HG03139 (cell line): ENCODE data around the gene CENPP.
"Not testable (repeated sequence)": the region's sequence is repeated elsewhere in the genome, so short reads cannot be mapped to it uniquely, and the experiment has no call there.

Source experiments
- ATAC-seq: cut with Tn5 transposase; IDR thresholded peaks from one replicate; pipeline ENCODE4 v1.9.1; 2021; ENCODE audit not compliant: unreplicated experiment

CENPP gene

DNA sequence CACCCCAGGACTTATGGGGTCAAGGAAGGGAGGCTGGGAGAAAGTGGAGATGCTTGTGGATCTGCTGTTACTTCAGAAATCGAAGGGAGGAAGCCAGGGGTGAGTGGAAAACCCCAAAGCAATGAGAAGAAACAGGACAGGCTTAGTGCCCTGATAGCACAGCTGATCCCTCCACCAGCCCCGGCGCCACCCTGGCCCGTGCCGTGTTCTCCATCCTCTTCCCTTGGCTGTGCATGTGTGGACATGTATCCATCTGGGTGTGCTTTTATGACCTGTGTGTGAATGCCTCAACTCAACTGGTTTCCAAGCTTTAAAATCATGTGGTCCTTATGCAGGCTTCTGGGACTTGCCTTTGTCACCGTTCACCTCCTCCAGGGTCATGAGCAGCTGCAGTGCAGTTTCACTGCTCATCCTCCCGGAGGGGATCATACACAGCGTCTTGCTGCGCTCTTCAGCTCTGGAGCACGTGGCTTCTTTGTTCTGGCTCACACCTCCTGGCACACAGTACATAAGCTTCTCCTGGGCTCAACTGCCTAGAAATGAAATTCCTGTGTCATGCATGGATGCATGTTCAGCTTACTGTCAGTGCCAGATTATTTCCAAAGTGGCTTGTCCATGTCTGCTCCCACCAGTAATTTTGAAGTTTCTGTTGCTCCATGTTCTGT, 286.0 kb downstream of the CENPP start:
- ATAC-seq: no peak

DNA sequence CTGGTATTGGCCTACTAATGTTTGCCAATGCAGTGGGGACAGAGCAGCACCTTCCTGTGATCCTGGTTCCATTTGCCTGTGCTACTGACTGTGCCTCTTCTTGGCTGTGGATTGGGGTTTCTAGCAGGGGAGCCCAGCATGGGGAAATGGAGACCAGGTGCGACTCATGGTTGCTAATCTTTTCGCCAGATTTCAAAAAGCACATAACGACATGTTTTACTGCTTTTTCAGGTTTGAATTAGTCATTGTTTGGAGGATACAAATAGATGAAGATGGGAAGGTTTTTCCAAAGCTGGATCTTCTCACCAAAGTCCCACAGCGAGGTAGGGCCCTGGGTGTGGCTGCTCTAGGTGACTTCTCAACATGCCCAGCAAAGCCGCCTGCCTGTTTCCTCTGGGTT, 286.5 kb downstream of the CENPP start:
- no peak for ATAC-seq

DNA sequence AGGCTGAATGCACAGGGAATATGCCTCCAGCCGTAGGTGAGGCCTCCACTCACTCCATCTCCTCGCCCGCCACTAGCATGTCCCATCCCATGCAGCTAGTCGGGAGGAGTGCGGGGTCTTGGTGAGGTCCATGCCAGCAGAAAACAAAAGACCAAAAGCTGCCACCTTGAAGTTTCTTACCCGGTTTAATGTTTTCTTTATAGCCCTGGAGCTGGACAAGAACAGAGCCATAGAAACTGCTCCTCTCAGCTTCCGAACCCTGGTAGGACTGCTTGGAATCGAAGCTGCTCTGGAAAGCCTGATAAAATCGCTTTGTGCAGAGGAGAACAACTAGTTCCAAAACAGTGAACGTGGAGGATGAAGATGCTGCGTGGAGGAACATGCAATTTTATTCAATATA, 287.1 kb downstream of the CENPP start:
- no peak for ATAC-seq

DNA sequence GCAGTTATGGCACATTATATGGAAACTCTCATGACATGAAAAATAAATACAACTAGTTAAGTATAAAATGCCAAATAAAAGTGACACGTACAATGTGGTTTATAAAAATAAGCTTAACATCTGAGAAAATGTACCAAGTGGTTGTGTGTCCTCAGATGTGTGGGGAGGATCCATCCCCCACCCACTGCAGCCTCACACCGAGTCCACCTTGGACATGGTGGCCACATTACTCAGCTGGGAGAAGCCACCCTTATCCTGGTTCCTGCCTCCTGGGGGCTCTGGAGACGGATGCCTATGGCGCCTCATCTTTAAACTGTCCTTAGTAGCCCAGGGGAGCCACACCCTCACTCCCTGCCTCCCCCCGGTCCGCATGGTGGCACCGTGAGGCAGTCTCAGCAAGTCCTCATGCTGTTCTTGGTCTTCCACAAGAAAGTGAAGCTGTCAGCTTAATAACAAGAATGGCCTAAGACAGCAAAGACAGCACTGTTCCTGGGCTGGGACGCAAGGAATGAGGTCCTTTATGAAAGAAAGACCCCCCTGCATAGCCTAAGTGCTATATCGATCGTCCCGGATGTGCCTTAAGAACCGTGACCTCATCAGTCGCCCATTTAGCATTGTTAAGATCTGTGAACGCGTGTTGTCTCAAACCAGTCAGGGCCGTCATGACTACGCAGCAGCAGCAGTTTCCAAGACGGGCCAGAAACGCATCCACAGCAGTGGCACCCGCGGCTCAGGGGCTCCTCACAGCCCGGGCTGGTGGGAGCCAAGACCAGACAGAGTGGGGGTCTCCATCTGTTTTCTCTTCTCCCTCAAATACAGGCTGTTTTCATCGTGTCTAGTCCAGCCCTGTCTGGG, 287.7 kb downstream of the CENPP start:
- ATAC-seq: no peak

GRCh38 chr9:92614123-92614510, 288.4 kb downstream of the CENPP start:
- ATAC-seq: no peak

GRCh38 chr9:92614763-92615461, 289.2 kb downstream of the CENPP start:
- ATAC-seq: no peak

DNA sequence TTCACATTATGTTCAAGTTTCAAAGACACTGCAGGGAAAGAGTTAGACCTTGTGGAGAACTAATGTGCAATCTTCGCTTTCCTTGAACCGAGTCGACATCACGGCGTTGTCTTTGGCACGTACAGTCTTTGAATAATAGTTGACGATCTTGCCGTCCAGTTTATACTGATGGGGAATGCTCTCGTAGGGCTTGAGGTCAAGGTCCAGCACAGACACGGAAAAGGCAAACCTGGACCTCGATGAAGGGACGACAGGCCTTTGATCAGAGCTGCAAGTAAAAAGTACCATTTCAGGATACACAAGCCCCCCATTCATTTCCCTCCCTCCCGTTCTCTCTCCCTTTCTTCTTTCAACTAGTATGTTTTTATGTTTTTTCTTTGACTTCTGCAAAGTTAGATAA, 290.0 kb downstream of the CENPP start:
- no peak for ATAC-seq

DNA sequence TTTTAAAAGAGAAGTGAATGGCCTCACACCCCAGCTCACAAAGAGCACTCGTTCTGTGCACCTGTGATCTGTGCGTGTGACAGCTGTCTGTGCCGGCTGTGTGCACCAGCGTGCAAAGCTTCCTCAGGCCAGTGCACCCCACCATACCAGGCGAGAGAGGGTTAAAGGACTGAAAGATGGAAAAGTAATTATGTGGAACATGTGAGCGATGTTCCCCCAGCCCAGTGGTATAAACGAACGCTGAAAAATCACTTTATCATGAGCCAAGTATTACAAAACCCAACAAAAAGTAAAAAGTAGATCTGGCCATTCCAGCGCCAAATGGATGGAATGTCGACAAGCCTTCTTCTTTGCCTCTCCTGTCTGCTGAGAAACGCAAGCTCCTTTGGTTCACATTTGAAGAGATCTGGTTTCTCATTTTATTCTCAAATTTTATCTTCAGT, 290.5 kb downstream of the CENPP start:
- ATAC-seq: no peak

DNA sequence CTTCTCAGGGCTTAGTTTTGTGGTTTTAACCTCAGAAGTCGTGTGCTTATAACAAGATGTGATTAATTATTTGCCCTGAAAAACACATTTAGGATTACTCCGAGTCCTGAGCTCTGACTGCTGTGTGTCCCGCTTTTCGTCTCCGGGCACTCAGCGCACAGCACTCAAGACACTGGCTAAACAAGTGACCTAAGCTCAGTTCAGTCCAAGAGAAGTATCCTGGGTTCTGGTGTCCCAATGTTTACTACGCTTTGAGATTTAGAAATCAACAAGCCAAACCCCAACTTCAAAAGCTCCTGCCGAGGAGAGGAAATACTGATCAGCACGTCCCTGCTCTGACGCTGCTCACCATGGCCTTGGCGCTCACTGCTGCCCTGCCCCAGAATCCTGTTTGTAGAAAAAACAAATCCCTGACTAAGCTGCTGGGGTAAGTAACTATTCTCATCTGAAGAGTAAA, 290.9 kb downstream of the CENPP start:
- ATAC-seq: no peak

GRCh38 chr9:92617195-92617813, 291.6 kb downstream of the CENPP start:
- ATAC-seq: no peak

GRCh38 chr9:92617951-92618510, 292.3 kb downstream of the CENPP start:
- no peak for ATAC-seq

DNA sequence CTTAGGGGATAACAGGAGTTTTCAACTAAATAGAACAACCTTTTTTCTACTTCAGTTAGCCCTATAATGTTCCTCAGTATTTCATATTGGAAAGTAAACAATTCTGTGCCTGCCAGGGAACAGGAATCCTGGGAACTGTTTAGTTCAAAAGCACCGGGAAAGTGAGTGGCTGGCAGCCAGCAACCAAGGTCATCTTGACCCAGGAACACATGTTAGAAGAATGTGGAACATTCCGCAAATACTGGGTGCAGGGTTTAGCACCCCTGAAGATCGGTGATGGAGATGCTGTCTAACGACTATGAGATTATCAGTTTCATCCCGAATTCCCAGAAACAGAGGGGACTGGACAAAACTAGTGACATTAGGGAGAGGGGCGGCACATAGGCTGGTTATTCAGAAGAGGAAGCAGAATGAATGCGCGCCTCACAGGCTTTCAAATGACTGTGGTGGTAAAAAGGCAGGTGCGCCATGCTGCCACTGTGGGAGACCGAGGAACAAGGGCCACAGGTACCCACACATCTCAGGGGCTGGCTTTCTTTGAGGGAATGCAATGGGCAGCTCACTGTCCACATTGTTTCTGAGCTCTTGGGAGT, 293.0 kb downstream of the CENPP start:
- no peak for ATAC-seq

GRCh38 chr9:92619601-92620300, 294.0 kb downstream of the CENPP start:
- ATAC-seq: no peak

DNA sequence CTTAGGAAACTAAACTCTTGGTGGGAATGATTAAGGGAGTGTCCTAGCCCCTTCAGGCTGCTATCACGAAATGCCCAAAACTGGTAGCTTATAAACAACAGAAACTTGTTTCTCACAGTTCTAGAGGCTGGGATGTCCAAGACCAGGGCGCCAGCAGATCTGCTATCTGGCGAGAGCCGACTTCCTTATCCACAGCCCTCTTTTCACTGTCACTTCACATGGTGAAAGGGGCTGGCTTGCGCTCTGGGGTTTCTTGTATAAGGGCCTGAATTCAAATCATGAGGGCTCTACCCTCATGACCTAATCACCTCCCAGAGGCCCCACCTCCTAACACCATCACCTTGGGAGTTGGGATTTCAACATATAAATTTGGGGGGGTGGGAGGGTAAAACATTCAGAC, 295.1 kb downstream of the CENPP start:
- ATAC-seq: no peak

DNA sequence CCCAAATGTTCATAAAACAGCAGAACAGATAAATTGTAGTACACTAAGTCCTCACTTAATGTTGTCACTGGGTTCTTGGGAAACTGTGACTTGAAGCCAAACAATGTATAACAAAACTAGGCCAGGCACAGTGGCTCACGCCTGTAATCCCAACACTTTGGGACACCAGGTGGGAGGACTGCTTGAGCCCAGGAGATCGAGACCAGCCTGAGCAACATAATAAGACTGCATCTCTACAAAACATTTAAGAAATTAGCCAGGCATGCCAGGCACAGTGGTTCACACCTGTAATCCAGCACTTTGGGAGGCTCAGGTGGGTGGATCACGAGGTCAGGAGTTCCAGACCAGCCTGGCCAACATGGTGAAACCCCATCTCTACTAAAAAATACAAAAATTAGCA, 298.2 kb downstream of the CENPP start:
- ATAC-seq: not testable (repeated sequence)

- ATAC-seq: no peak
These were observed 300.7 kb downstream of the CENPP start for GRCh38 chr9:92626484-92626883.

DNA sequence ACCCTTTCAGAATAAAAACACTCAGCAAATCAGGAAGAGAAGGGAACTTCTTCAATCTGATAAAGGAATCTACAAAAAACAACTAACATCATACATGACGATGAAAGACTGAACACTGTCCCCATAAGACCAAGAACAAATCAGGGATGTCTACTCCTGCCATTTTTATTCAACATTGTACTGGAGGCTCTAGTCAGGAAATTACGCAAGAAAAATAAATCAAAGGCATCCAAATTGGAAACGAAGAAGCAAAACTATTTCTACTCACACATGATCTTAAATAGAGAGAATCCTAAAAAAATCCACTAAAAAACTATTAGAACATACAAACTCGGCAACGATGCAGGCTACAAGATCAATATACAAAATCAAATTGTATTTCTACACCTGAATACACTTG, 301.9 kb downstream of the CENPP start:
- no peak for ATAC-seq

GRCh38 chr9:92631452-92632343, 305.9 kb downstream of the CENPP start:
- no peak for ATAC-seq

DNA sequence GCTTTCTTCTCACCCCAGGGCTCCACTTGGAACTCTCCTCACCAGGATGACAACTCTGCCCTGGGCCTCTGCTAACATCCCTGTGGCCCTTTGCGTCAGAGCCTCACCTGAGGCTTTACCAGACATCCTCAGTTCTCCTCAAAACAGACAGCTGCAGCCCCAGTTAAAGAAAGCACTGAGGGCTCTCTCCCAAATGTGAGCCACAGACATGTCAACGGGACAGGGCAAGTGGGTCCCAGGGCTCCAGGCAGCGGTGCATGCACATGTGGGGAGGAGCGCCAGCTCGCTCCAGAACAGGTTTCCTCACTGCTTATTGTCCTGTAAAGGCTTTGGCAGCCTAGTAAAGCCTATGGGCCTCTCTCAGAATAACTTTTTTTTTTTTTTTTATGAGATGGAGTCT, 306.9 kb downstream of the CENPP start:
- ATAC-seq: no peak
